GM23338 (cell line): ENCODE results near the gene CCR8.

Source experiments
- EZH2 ChIP-seq: fragments of 200-600 bp; sonication (generic); IDR thresholded peaks from one replicate; pipeline ENCODE4 v1.8.0; 2017; ENCODE audit warnings: antibody characterized with exemption, mild to moderate bottlenecking, low read depth; ENCODE audit not compliant: unreplicated experiment
- EZH2phosphoT487 ChIP-seq: fragments of 200-600 bp; sonication (generic); IDR thresholded peaks from one replicate; pipeline ENCODE4 v1.8.1; 2018; ENCODE audit warnings: antibody characterized with exemption; ENCODE audit not compliant: unreplicated experiment
- TF ChIP-seq, protein P1 (sequence below), 2 experiments: fragments of 200-600 bp in 1 of 2; sonication (generic) in 1 of 2; conservative IDR thresholded peaks; 2 replicates each; pipeline versions ENCODE4 v1.5.1 to v1.6.1; 2016 to 2017; ENCODE audit warnings: antibody characterized with exemption in 2 of 2, low read depth in 2 of 2, mild to moderate bottlenecking in 2 of 2, moderate library complexity in 1 of 2

DNA sequence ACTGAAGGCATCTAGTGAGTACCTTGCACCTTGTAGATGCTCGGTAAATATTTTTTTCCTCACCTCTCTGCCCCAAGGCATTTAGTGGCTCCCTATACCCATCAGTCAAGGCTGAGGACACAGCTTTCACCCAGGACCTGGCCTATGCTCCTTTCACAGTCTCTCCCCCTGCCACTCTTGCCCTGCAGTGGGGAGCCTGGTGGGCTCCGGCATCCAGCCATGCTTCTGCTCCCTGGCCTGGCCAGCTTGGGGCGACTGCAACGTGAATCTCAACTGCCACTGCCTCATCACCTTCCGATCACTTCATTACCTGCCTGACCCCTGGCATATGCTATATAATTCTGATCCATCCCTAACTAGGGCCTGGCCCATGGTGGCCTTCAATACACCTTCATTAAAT, 48.9 kb upstream of the CCR8 start:
- TF ChIP-seq, protein P1, sequence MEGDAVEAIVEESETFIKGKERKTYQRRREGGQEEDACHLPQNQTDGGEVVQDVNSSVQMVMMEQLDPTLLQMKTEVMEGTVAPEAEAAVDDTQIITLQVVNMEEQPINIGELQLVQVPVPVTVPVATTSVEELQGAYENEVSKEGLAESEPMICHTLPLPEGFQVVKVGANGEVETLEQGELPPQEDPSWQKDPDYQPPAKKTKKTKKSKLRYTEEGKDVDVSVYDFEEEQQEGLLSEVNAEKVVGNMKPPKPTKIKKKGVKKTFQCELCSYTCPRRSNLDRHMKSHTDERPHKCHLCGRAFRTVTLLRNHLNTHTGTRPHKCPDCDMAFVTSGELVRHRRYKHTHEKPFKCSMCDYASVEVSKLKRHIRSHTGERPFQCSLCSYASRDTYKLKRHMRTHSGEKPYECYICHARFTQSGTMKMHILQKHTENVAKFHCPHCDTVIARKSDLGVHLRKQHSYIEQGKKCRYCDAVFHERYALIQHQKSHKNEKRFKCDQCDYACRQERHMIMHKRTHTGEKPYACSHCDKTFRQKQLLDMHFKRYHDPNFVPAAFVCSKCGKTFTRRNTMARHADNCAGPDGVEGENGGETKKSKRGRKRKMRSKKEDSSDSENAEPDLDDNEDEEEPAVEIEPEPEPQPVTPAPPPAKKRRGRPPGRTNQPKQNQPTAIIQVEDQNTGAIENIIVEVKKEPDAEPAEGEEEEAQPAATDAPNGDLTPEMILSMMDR (conservative IDR thresholded peaks at IDR 0.05; ENCODE audit: low read depth in 2 of 2) = no peak
- TF ChIP-seq EZH2phosphoT487 = no peak
- no peak for TF ChIP-seq EZH2
